Right kidney (tissue), 9 donors: ENCODE results near the gene DPH2.

Experiments
- DNase-seq: peaks from one replicate; pipeline ENCODE4 v3.0.0-alpha.2; 2016
- long read RNA-seq, 8 donors: transcript quantifications; one replicate each; lab custom pipeline, GENCODE V29; 2026

The DPH2 gene
- long read RNA-seq, donor 1, partial matches to known transcripts, result 0 of 6 reads
- long read RNA-seq, donor 1, other reads (novel, unspliced or antisense), result 0 of 6 reads
- long read RNA-seq, donor 2, partial matches to known transcripts, result 0 of 4 reads
- long read RNA-seq, donor 2, other reads (novel, unspliced or antisense), result 0 of 4 reads
- long read RNA-seq, donor 3, partial matches to known transcripts, result 0 of 1 reads
- long read RNA-seq, donor 3, other reads (novel, unspliced or antisense), result 0 of 1 reads
- long read RNA-seq, donor 4, partial matches to known transcripts, result 0 of 2 reads
- long read RNA-seq, donor 4, other reads (novel, unspliced or antisense), result 0 of 2 reads
- long read RNA-seq, donor 5, partial matches to known transcripts, result 0 of 5 reads
- long read RNA-seq, donor 5, other reads (novel, unspliced or antisense), result 0 of 5 reads
- long read RNA-seq, donor 6, partial matches to known transcripts, result 0 of 3 reads
- long read RNA-seq, donor 6, other reads (novel, unspliced or antisense), result 0 of 3 reads
- long read RNA-seq, donor 7, transcript DPH2-201 (6 exons, 2,472 nt), result major isoform, 5 of 21 reads
- long read RNA-seq, donor 7, partial matches to known transcripts, result 12 of 21 reads
- long read RNA-seq, donor 7, other reads (novel, unspliced or antisense), result 0 of 21 reads
- long read RNA-seq, donor 8, partial matches to known transcripts, result 0 of 5 reads
- long read RNA-seq, donor 8, other reads (novel, unspliced or antisense), result 0 of 5 reads

GRCh38 chr1:43969746-43970466 lies at the start of gene DPH2:
DPH2 (plus strand) TSS chr1:43970010; CDS start chr1:43970176, 166 bp downstream.
- peak; percentile 59 for DNase-seq

GRCh38 chr1:43921022-43921421 lies 48.8 kb upstream of the DPH2 start:
- DNase-seq, result no peak

- DNase-seq, result no peak
Observed at GRCh38 chr1:43924516-43924915, 45.3 kb upstream of the DPH2 start.

- DNase-seq, result no peak
Observed at GRCh38 chr1:43925846-43926245, 44.0 kb upstream of the DPH2 start.

GRCh38 chr1:43930168-43930948 lies 39.5 kb upstream of the DPH2 start:
- no peak for DNase-seq

GRCh38 chr1:43930949-43931275 lies 38.9 kb upstream of the DPH2 start:
- no peak for DNase-seq

GRCh38 chr1:43931711-43932660 lies 37.8 kb upstream of the DPH2 start:
- no peak for DNase-seq

GRCh38 chr1:43932786-43933385 lies 36.9 kb upstream of the DPH2 start:
- no peak for DNase-seq

- peak; percentile 79 for DNase-seq
Observed at GRCh38 chr1:43933386-43934100, 36.3 kb upstream of the DPH2 start, which contains the start of gene ARTN. ARTN (plus strand) TSS chr1:43933801; CDS start chr1:43935657, 1,856 bp downstream.

- DNase-seq, result peak; percentile 67
Observed at GRCh38 chr1:43934101-43934985, 35.5 kb upstream of the DPH2 start.

GRCh38 chr1:43934986-43935324 lies 34.9 kb upstream of the DPH2 start:
- no peak for DNase-seq

- peak; percentile 54 for DNase-seq
Observed at GRCh38 chr1:43935711-43936427, 33.9 kb upstream of the DPH2 start.

- peak; percentile 74 for DNase-seq
Observed at GRCh38 chr1:43936431-43937151, 33.2 kb upstream of the DPH2 start.

GRCh38 chr1:43937179-43937865 lies 32.5 kb upstream of the DPH2 start:
- no peak for DNase-seq

- no peak for DNase-seq
Observed at GRCh38 chr1:43938383-43938782, 31.4 kb upstream of the DPH2 start.

- DNase-seq, result no peak
Observed at GRCh38 chr1:43938892-43939587, 30.8 kb upstream of the DPH2 start.
